Brain microvascular endothelial cell (primary cell): ENCODE data around the gene ZNRF3.
"Not testable (repeated sequence)": the region's sequence is repeated elsewhere in the genome, so short reads cannot be mapped to it uniquely, and the experiment has no call there.

Experiments used
- DNase-seq: peaks from one replicate; pipeline ENCODE4 v3.0.0-alpha.2; 2020
- H3K27ac ChIP-seq: fragments of 250-450 bp; sonication (Bioruptor Pico); 2 replicates; pipeline ENCODE4 v1.5.1; 2020; ENCODE audit warnings: mild to moderate bottlenecking, moderate library complexity
- H3K27me3 ChIP-seq: fragments of 250-450 bp; sonication (Bioruptor Pico); replicated peaks from 2 replicates; pipeline ENCODE4 v1.5.1; 2020; ENCODE audit warnings: mild to moderate bottlenecking
- H3K36me3 ChIP-seq: fragments of 250-450 bp; sonication (Bioruptor Pico); replicated peaks from 2 replicates; pipeline ENCODE4 v1.5.1; 2020; ENCODE audit warnings: mild to moderate bottlenecking
- H3K4me3 ChIP-seq: 2 replicates; pipeline ENCODE4 v1.5.1; 2011; ENCODE audit warnings: low read depth, mild to moderate bottlenecking, control low read depth, low read length, moderate library complexity
- in situ Hi-C: cut with HindIII; loops from 2 replicates; pipeline ENCODE4 v1.10.0; 2017; ENCODE audit warnings: low sequenced_read_pairs, low pct_ligation_motif_present
- TF ChIP-seq, protein P1 (sequence below): IDR thresholded peaks from 2 replicates; pipeline ENCODE4 v1.5.1; 2011; ENCODE audit warnings: low read depth, mild to moderate bottlenecking, moderate library complexity, low read length, control low read depth, inconsistent platforms; ENCODE audit errors: missing control alignments

ZNRF3 gene

DNA sequence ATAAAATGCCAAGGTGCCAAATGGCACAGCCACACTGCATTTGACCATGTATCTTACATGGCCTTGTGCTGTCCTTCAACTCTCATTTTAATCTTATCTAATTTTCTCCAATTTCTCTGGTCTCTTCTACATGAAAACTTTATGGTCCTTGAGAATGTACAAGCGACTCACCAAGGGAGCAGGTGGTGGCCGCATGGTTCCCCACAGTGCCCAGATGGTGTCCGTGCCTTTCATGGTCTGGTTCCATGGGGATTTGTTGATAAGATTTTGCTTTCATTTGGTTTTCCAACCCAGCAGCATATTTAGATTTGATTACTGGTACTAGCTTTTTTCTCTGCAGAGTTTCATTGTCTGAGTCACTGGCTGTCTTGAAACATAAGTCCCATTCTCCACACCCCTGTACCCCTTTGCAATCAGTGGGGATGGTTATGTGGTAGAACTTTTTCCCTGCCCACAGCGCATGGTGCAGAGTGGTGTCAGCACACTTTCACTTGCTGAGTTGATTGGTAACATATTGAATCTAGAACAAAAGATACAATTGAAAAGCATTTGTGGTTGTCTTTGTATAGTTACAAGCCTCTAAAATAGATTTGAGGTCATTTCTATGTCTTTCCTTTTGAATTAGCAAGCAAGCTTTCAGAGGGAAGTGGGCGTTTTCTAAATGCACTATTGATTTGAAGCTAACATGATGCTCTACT, 24.1 kb downstream of the ZNRF3 start:
- Histone ChIP-seq H3K4me3 (no peak overlapping the region), H3K27ac (no peak overlapping the region), H3K36me3 (no peaks in the 10 kb centered on the region), H3K27me3 (no peaks in the 10 kb centered on the region)
- no peak for DNase-seq
- TF ChIP-seq, protein P1, sequence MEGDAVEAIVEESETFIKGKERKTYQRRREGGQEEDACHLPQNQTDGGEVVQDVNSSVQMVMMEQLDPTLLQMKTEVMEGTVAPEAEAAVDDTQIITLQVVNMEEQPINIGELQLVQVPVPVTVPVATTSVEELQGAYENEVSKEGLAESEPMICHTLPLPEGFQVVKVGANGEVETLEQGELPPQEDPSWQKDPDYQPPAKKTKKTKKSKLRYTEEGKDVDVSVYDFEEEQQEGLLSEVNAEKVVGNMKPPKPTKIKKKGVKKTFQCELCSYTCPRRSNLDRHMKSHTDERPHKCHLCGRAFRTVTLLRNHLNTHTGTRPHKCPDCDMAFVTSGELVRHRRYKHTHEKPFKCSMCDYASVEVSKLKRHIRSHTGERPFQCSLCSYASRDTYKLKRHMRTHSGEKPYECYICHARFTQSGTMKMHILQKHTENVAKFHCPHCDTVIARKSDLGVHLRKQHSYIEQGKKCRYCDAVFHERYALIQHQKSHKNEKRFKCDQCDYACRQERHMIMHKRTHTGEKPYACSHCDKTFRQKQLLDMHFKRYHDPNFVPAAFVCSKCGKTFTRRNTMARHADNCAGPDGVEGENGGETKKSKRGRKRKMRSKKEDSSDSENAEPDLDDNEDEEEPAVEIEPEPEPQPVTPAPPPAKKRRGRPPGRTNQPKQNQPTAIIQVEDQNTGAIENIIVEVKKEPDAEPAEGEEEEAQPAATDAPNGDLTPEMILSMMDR: no peak
- in situ Hi-C loops: no loop called here

GRCh38 chr22:28908810-28909209, 25.4 kb downstream of the ZNRF3 start:
- H3K36me3 ChIP-seq, in situ Hi-C loops, DNase-seq, H3K4me3 ChIP-seq, H3K27ac ChIP-seq, H3K27me3 ChIP-seq: not testable (repeated sequence)

DNA sequence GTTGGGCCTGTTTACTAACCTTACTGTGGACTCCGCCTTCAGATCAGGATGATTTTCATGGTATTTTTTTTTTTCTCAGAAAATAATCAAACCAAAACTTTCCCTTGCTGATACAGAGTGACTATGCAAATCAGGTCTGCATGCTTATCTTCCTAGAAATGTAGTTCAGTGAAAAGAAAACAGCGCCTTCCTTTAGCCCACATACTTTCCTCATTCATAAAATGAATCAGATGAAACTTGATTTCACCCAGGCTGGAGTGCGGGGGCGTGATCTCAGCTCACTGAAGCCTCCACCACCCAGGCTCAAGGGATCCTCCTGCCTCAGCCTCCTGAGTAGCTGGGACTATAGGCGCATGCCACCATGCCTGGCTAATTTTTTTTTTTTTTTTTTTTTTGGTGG, 26.0 kb downstream of the ZNRF3 start:
- no peak overlapping the region for H3K27ac ChIP-seq
- H3K36me3 ChIP-seq: no peaks in the 10 kb centered on the region
- TF ChIP-seq, protein P1: no peak
- in situ Hi-C loops: no loop called here
- no peak overlapping the region for H3K4me3 ChIP-seq
- H3K27me3 ChIP-seq: no peaks in the 10 kb centered on the region
- DNase-seq: peak; percentile 62

DNA sequence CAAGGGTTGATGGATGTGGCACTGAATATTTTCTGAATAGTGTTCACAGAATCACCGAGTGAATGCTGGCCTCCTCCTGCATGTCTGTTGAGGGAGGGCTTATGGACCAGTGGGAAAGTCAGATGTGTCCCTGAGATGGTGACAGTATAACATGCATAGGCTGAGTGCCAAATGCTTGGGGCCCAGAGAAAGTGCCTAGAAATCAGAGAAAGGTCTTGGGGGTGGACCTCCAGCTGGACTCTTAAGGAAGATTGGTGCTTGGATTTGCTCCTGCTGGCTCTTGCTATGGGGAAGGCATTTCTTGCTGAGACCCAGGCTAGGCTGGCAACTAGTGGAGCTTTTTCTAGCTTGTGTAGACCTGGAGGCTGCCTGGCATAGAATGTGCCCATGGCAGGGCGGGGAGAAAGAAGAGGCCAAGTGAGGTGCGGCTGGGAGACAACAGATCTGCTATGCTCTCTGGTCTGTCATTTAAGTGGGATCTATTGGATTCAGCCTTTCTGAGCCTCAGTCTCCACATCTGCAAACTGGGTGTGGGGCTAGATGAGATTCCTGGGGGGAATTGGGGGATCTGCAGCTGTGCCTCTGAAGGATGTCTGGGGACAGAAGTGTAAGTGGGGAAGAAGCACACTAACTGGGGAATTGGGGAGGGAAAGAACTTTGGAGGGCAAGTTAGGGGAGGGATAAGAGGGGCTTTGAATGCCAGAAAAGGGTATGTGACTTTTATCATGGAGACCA, 27.4 kb downstream of the ZNRF3 start:
- Histone ChIP-seq H3K4me3 (no peak overlapping the region), H3K27me3 (no peaks in the 10 kb centered on the region), H3K27ac (no peak overlapping the region), H3K36me3 (no peaks in the 10 kb centered on the region)
- TF ChIP-seq, protein P1: no peak
- DNase-seq: no peak
- in situ Hi-C loops: no loop called here

DNA sequence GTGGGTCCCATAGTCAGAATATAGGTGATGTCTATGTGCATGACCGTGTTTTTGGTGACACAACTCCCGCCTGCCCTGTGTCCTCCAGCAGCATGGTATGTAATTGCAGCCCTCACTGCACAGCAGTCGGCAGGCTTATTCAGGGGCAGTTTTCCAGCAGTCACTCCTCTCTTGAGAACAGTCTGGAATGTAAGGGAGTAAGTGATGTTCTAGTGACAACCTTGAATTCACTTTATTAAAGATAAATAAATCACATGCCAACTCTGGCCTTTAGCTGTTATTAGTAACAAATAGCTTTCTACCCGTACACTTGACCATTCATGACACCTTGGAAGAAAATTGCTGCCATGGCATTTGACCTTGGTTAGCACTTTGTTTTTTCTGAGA, 27.9 kb downstream of the ZNRF3 start:
- in situ Hi-C loops: no loop called here
- Histone ChIP-seq H3K27me3 (no peaks in the 10 kb centered on the region), H3K36me3 (no peaks in the 10 kb centered on the region), H3K4me3 (no peak overlapping the region), H3K27ac (no peak overlapping the region)
- no peak for DNase-seq
- TF ChIP-seq, protein P1: no peak

- in situ Hi-C loops: no loop called here
- Histone ChIP-seq H3K4me3 (no peak overlapping the region), H3K36me3 (no peaks in the 10 kb centered on the region), H3K27ac (no peak overlapping the region), H3K27me3 (no peaks in the 10 kb centered on the region)
- no peak for DNase-seq
- TF ChIP-seq, protein P1: no peak
Observed at GRCh38 chr22:28911777-28912669, 28.7 kb downstream of the ZNRF3 start.
